ENCODE measurements around the gene IL17F.

DNA sequence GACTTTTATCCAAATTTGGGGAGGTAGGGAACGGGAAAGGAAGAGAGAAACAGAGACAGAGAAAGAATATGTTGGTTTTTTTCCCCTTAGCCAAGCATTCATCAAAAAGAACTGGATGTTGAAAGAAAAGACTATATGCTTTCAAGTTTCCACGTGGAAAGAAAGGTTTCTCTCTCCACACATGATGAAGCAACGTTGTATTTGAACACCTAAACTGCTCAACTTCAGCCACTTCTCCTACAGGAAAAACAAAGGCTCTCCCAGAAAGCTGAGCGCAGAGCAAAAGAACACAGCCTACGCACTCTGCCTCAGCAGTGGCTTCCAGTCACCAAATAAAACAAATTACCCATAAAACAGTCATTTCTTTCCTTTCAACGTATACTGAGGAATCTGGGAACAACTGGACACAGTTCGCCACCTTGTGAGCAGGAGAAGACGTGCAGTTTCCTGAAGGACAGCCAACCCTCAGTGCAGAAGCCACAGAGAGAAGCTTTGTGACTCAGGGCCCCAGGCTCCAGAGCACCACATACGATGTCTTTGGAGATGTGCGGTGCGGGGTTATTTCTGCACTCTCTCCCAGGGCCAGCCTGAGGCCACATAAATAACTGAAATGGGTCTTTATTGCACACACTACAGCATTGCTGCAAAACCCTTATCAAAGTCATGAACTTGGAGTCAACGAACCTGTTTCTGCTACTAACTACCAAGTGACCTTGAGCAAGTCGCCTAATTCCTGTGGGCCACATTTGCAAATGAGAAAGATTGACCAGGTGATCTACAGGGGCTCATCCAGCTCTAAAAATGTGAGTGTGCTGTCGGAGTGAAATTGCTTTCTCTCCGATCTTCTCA, 10.1 kb downstream of the IL17F start:
- TF ChIP-seq, protein P1, sequence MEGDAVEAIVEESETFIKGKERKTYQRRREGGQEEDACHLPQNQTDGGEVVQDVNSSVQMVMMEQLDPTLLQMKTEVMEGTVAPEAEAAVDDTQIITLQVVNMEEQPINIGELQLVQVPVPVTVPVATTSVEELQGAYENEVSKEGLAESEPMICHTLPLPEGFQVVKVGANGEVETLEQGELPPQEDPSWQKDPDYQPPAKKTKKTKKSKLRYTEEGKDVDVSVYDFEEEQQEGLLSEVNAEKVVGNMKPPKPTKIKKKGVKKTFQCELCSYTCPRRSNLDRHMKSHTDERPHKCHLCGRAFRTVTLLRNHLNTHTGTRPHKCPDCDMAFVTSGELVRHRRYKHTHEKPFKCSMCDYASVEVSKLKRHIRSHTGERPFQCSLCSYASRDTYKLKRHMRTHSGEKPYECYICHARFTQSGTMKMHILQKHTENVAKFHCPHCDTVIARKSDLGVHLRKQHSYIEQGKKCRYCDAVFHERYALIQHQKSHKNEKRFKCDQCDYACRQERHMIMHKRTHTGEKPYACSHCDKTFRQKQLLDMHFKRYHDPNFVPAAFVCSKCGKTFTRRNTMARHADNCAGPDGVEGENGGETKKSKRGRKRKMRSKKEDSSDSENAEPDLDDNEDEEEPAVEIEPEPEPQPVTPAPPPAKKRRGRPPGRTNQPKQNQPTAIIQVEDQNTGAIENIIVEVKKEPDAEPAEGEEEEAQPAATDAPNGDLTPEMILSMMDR (conservative IDR thresholded peaks at IDR 0.05; ENCODE audit: low read depth in 2 of 2): peak; percentile 69 to 91
- no peak for TF ChIP-seq ZNF114 (CRISPR knock-in tag; IDR thresholded peaks at IDR 0.05)
- no peak for TF ChIP-seq EZH2 (IDR thresholded peaks at IDR 0.05; ENCODE audit: low read depth, unreplicated experiment)
- no peak for TF ChIP-seq EZH2phosphoT487 (IDR thresholded peaks at IDR 0.05; ENCODE audit: unreplicated experiment)
- TF ChIP-seq, protein P2, sequence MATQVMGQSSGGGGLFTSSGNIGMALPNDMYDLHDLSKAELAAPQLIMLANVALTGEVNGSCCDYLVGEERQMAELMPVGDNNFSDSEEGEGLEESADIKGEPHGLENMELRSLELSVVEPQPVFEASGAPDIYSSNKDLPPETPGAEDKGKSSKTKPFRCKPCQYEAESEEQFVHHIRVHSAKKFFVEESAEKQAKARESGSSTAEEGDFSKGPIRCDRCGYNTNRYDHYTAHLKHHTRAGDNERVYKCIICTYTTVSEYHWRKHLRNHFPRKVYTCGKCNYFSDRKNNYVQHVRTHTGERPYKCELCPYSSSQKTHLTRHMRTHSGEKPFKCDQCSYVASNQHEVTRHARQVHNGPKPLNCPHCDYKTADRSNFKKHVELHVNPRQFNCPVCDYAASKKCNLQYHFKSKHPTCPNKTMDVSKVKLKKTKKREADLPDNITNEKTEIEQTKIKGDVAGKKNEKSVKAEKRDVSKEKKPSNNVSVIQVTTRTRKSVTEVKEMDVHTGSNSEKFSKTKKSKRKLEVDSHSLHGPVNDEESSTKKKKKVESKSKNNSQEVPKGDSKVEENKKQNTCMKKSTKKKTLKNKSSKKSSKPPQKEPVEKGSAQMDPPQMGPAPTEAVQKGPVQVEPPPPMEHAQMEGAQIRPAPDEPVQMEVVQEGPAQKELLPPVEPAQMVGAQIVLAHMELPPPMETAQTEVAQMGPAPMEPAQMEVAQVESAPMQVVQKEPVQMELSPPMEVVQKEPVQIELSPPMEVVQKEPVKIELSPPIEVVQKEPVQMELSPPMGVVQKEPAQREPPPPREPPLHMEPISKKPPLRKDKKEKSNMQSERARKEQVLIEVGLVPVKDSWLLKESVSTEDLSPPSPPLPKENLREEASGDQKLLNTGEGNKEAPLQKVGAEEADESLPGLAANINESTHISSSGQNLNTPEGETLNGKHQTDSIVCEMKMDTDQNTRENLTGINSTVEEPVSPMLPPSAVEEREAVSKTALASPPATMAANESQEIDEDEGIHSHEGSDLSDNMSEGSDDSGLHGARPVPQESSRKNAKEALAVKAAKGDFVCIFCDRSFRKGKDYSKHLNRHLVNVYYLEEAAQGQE (IDR thresholded peaks at IDR 0.05; ENCODE audit: unreplicated experiment): no peak
- TF ChIP-seq POLR2AphosphoS5 (IDR thresholded peaks at IDR 0.05; ENCODE audit: low read depth): no peak
- no peak for TF ChIP-seq CREB1 (CRISPR knock-in tag; IDR thresholded peaks at IDR 0.05; ENCODE audit: low read depth)
- TF ChIP-seq, protein P3, sequence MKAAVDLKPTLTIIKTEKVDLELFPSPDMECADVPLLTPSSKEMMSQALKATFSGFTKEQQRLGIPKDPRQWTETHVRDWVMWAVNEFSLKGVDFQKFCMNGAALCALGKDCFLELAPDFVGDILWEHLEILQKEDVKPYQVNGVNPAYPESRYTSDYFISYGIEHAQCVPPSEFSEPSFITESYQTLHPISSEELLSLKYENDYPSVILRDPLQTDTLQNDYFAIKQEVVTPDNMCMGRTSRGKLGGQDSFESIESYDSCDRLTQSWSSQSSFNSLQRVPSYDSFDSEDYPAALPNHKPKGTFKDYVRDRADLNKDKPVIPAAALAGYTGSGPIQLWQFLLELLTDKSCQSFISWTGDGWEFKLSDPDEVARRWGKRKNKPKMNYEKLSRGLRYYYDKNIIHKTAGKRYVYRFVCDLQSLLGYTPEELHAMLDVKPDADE (IDR thresholded peaks at IDR 0.05): no peak
- TF ChIP-seq JUNB (IDR thresholded peaks at IDR 0.05; ENCODE audit: unreplicated experiment): no peak
- no peak for TF ChIP-seq NANOG (IDR thresholded peaks at IDR 0.05; ENCODE audit: borderline replicate concordance)

Data from GM23338 (cell line).